ENCODE results near the gene MID1.

Gene MID1

GRCh38 chrX:10557166-10557565 is 63.2 kb downstream of the MID1 start:
- H3K27me3 ChIP-seq (ENCODE audit: control insufficient read depth in 1 of 2, insufficient read depth in 2 of 2, low read length in 2 of 2), result no peaks in the 10 kb centered on the region
- H3K9me3 ChIP-seq (ENCODE audit: control insufficient read depth in 2 of 2, low read length in 2 of 2), result no peaks in the 10 kb centered on the region
- H3K27ac ChIP-seq (ENCODE audit: low read length), result no peak overlapping the region
- H3K36me3 ChIP-seq (ENCODE audit: control insufficient read depth in 2 of 2, insufficient read depth in 2 of 2, low read length in 2 of 2), result no peaks in the 10 kb centered on the region
- H3K4me3 ChIP-seq (ENCODE audit: low read length in 2 of 2), result no peak overlapping the region
- H3K4me1 ChIP-seq (ENCODE audit: control insufficient read depth, insufficient read depth, low read length), result no peaks in the 10 kb centered on the region
- H3K9ac ChIP-seq (ENCODE audit: low read length in 2 of 2), result no peak overlapping the region

DNA sequence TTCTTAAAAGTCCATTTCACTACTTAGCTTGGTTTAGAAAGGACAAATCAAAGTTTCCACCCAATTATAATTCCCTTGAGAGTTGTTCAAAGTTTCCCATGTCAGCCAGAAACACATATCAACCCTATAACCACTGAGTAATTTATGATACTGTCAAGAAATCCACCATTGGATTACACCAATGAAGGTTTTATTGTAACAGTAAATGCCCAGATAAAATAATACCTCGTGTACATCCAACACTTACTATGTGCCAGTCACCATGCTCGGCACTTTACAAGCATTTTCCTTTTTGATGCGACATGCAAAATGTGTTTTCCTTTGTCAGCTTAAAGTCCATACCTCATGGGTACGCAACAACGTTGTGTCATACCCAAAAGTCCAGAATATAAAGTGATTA is 64.0 kb downstream of the MID1 start:
- no peak overlapping the region for H3K27ac ChIP-seq (ENCODE audit: low read length)
- H3K27me3 ChIP-seq (ENCODE audit: control insufficient read depth in 1 of 2, insufficient read depth in 2 of 2, low read length in 2 of 2), result no peaks in the 10 kb centered on the region
- H3K36me3 ChIP-seq (ENCODE audit: control insufficient read depth in 2 of 2, insufficient read depth in 2 of 2, low read length in 2 of 2), result no peaks in the 10 kb centered on the region
- no peaks in the 10 kb centered on the region for H3K9me3 ChIP-seq (ENCODE audit: control insufficient read depth in 2 of 2, low read length in 2 of 2)
- no peaks in the 10 kb centered on the region for H3K4me1 ChIP-seq (ENCODE audit: control insufficient read depth, insufficient read depth, low read length)
- no peak overlapping the region for H3K9ac ChIP-seq (ENCODE audit: low read length in 2 of 2)
- H3K4me3 ChIP-seq (ENCODE audit: low read length in 2 of 2), result no peak overlapping the region

DNA sequence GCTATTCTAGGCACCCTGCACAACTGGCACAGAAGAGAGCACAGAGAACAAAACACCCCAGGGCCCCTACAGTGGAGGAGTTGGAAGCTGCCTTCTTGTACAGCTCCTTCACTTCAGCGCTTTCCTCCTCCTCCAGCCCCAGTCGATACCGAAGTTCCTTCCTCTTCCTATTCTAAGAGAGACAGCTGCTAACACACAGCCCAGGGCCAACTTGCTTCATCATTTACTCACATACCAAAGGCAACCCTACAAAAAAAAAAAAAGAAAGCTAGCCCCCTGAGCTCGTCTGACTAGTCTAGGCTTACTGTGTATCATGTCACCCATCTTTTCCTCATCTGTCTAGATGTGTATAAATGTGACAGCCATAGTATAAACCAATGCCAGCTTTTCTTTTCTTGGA is 64.5 kb downstream of the MID1 start:
- Histone ChIP-seq H3K9ac (ENCODE audit: low read length in 2 of 2) (no peak overlapping the region), H3K9me3 (ENCODE audit: control insufficient read depth in 2 of 2, low read length in 2 of 2) (no peaks in the 10 kb centered on the region), H3K27ac (ENCODE audit: low read length) (no peak overlapping the region), H3K4me3 (ENCODE audit: low read length in 2 of 2) (no peak overlapping the region), H3K4me1 (ENCODE audit: control insufficient read depth, insufficient read depth, low read length) (no peaks in the 10 kb centered on the region), H3K36me3 (ENCODE audit: control insufficient read depth in 2 of 2, insufficient read depth in 2 of 2, low read length in 2 of 2) (no peaks in the 10 kb centered on the region), H3K27me3 (ENCODE audit: control insufficient read depth in 1 of 2, insufficient read depth in 2 of 2, low read length in 2 of 2) (no peaks in the 10 kb centered on the region)

DNA sequence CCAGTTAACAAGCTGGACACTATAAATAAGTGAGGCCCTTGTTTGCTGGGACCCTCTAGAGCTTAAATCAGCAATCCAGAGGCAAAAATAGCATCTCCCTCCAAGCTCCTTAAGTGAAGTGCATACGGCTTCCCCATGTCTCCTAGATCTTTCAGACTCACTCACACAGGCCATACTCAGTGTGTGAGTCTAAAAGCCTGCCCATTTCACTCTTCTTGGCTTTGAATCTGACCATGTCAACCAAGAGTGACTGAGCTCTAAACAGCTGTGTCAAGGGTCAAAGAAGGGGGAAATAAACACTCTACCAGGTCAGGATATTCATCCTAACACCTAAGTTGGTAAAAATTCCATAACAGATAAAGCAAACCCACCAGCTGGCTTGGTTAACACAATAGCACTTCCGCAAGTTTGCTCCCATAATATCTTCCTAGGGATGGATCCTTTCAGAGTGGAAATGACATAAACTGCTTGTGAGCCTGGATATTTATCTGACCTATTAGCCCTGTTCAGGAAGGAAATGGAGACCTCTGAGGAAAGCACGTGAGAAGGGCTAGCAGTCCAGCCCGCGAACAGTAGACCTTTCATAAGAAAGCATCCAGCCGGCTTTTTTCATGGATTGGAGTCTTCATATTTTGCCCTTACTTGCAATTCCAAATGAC is 65.6 kb downstream of the MID1 start:
- H3K4me1 ChIP-seq (ENCODE audit: control insufficient read depth, insufficient read depth, low read length), result no peaks in the 10 kb centered on the region
- no peak overlapping the region for H3K4me3 ChIP-seq (ENCODE audit: low read length in 2 of 2)
- no peaks in the 10 kb centered on the region for H3K27me3 ChIP-seq (ENCODE audit: control insufficient read depth in 1 of 2, insufficient read depth in 2 of 2, low read length in 2 of 2)
- H3K9ac ChIP-seq (ENCODE audit: low read length in 2 of 2), result no peak overlapping the region
- H3K36me3 ChIP-seq (ENCODE audit: control insufficient read depth in 2 of 2, insufficient read depth in 2 of 2, low read length in 2 of 2), result no peaks in the 10 kb centered on the region
- no peak overlapping the region for H3K27ac ChIP-seq (ENCODE audit: low read length)
- H3K9me3 ChIP-seq (ENCODE audit: control insufficient read depth in 2 of 2, low read length in 2 of 2), result no peaks in the 10 kb centered on the region

DNA sequence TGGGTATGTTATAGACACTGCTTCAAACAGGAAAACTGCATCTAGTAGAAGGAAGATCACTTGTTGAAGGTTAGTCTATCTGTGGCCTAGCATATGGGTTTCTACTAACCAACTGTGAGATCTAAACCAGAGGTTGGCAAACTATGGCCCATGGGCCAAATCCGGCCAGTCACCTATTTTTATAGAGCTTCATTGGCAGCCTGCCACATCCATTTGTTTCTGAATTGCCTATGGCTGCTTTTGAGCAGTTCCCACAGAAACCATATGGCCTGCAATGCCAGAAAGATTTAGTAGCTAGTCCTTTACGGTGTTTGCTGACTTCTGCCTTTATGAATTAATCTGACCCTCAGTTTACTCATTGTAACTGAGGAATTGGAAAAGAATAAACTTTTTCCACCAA is 71.1 kb downstream of the MID1 start:
- Histone ChIP-seq H3K27me3 (ENCODE audit: control insufficient read depth in 1 of 2, insufficient read depth in 2 of 2, low read length in 2 of 2) (no peaks in the 10 kb centered on the region), H3K36me3 (ENCODE audit: control insufficient read depth in 2 of 2, insufficient read depth in 2 of 2, low read length in 2 of 2) (no peaks in the 10 kb centered on the region), H3K9ac (ENCODE audit: low read length in 2 of 2) (no peak overlapping the region), H3K4me1 (ENCODE audit: control insufficient read depth, insufficient read depth, low read length) (no peaks in the 10 kb centered on the region), H3K4me3 (ENCODE audit: low read length in 2 of 2) (no peak overlapping the region), H3K9me3 (ENCODE audit: control insufficient read depth in 2 of 2, low read length in 2 of 2) (no peaks in the 10 kb centered on the region), H3K27ac (ENCODE audit: low read length) (no peak overlapping the region)

DNA sequence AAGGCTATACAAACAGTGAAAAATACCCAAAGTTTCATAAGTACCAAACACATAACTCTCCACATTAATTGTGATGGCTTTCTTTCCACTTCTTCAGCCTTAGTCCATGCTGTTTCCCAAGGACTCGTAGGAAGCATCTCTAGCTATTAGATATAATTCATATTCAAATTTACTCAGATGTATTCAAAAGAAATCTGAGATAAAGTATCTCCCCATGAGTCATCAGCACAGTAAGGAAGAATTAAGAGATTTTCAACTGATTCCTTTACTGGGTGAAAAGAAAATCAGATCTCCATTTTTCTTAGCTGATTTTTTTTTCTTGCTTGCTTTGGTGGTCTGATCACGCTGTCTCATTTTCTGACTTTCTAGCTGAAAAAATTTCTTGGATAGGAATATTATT is 71.7 kb downstream of the MID1 start:
- Histone ChIP-seq H3K9ac (ENCODE audit: low read length in 2 of 2) (no peak overlapping the region), H3K27me3 (ENCODE audit: control insufficient read depth in 1 of 2, insufficient read depth in 2 of 2, low read length in 2 of 2) (no peaks in the 10 kb centered on the region), H3K4me3 (ENCODE audit: low read length in 2 of 2) (no peak overlapping the region), H3K4me1 (ENCODE audit: control insufficient read depth, insufficient read depth, low read length) (no peaks in the 10 kb centered on the region), H3K36me3 (ENCODE audit: control insufficient read depth in 2 of 2, insufficient read depth in 2 of 2, low read length in 2 of 2) (no peaks in the 10 kb centered on the region), H3K27ac (ENCODE audit: low read length) (no peak overlapping the region), H3K9me3 (ENCODE audit: control insufficient read depth in 2 of 2, low read length in 2 of 2) (no peaks in the 10 kb centered on the region)

- Histone ChIP-seq H3K27me3 (ENCODE audit: control insufficient read depth in 1 of 2, insufficient read depth in 2 of 2, low read length in 2 of 2) (no peaks in the 10 kb centered on the region), H3K4me1 (ENCODE audit: control insufficient read depth, insufficient read depth, low read length) (no peaks in the 10 kb centered on the region), H3K9ac (ENCODE audit: low read length in 2 of 2) (no peak overlapping the region), H3K27ac (ENCODE audit: low read length) (no peak overlapping the region), H3K36me3 (ENCODE audit: control insufficient read depth in 2 of 2, insufficient read depth in 2 of 2, low read length in 2 of 2) (no peaks in the 10 kb centered on the region), H3K9me3 (ENCODE audit: control insufficient read depth in 2 of 2, low read length in 2 of 2) (no peaks in the 10 kb centered on the region), H3K4me3 (ENCODE audit: low read length in 2 of 2) (no peak overlapping the region)
These were observed 74.5 kb downstream of the MID1 start for GRCh38 chrX:10545882-10546281.

GRCh38 chrX:10542586-10542985 is 77.8 kb downstream of the MID1 start:
- Histone ChIP-seq H3K9me3 (ENCODE audit: control insufficient read depth in 2 of 2, low read length in 2 of 2) (no peaks in the 10 kb centered on the region), H3K36me3 (ENCODE audit: control insufficient read depth in 2 of 2, insufficient read depth in 2 of 2, low read length in 2 of 2) (no peaks in the 10 kb centered on the region), H3K4me1 (ENCODE audit: control insufficient read depth, insufficient read depth, low read length) (no peaks in the 10 kb centered on the region), H3K9ac (ENCODE audit: low read length in 2 of 2) (no peak overlapping the region), H3K4me3 (ENCODE audit: low read length in 2 of 2) (no peak overlapping the region), H3K27me3 (ENCODE audit: control insufficient read depth in 1 of 2, insufficient read depth in 2 of 2, low read length in 2 of 2) (no peaks in the 10 kb centered on the region), H3K27ac (ENCODE audit: low read length) (no peak overlapping the region)

DNA sequence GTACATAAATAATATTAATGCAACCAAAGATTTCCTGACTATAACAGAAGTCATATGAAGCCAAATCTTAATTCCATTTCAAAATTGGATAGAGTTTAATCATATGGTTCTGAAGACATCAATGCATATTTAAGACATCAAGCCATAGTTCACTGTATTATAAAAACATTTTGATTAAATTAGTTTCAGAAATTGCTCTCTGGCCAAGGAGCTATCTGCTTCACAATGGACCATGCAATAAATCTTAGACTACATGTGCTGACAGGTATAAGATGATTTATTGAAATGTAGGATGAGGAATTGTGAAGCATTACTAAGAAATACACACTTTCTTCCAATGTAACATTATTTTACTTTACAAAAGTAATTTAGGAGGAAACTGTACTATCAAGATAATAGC is 81.6 kb downstream of the MID1 start:
- H3K9me3 ChIP-seq (ENCODE audit: control insufficient read depth in 2 of 2, low read length in 2 of 2), result no peaks in the 10 kb centered on the region
- H3K36me3 ChIP-seq (ENCODE audit: control insufficient read depth in 2 of 2, insufficient read depth in 2 of 2, low read length in 2 of 2), result no peaks in the 10 kb centered on the region
- no peak overlapping the region for H3K27ac ChIP-seq (ENCODE audit: low read length)
- H3K9ac ChIP-seq (ENCODE audit: low read length in 2 of 2), result no peak overlapping the region
- no peak overlapping the region for H3K4me3 ChIP-seq (ENCODE audit: low read length in 2 of 2)
- H3K4me1 ChIP-seq (ENCODE audit: control insufficient read depth, insufficient read depth, low read length), result no peaks in the 10 kb centered on the region
- no peaks in the 10 kb centered on the region for H3K27me3 ChIP-seq (ENCODE audit: control insufficient read depth in 1 of 2, insufficient read depth in 2 of 2, low read length in 2 of 2)

GRCh38 chrX:10537308-10537707 is 83.1 kb downstream of the MID1 start:
- Histone ChIP-seq H3K27ac (ENCODE audit: low read length) (no peak overlapping the region), H3K36me3 (ENCODE audit: control insufficient read depth in 2 of 2, insufficient read depth in 2 of 2, low read length in 2 of 2) (no peaks in the 10 kb centered on the region), H3K9me3 (ENCODE audit: control insufficient read depth in 2 of 2, low read length in 2 of 2) (no peaks in the 10 kb centered on the region), H3K4me1 (ENCODE audit: control insufficient read depth, insufficient read depth, low read length) (no peaks in the 10 kb centered on the region), H3K4me3 (ENCODE audit: low read length in 2 of 2) (no peak overlapping the region), H3K27me3 (ENCODE audit: control insufficient read depth in 1 of 2, insufficient read depth in 2 of 2, low read length in 2 of 2) (no peaks in the 10 kb centered on the region), H3K9ac (ENCODE audit: low read length in 2 of 2) (no peak overlapping the region)

- Histone ChIP-seq H3K9ac (ENCODE audit: low read length in 2 of 2) (no peak overlapping the region), H3K27ac (ENCODE audit: low read length) (no peak overlapping the region), H3K27me3 (ENCODE audit: control insufficient read depth in 1 of 2, insufficient read depth in 2 of 2, low read length in 2 of 2) (no peaks in the 10 kb centered on the region), H3K36me3 (ENCODE audit: control insufficient read depth in 2 of 2, insufficient read depth in 2 of 2, low read length in 2 of 2) (no peaks in the 10 kb centered on the region), H3K4me1 (ENCODE audit: control insufficient read depth, insufficient read depth, low read length) (no peaks in the 10 kb centered on the region), H3K4me3 (ENCODE audit: low read length in 2 of 2) (no peak overlapping the region), H3K9me3 (ENCODE audit: control insufficient read depth in 2 of 2, low read length in 2 of 2) (no peaks in the 10 kb centered on the region)
These were observed 83.6 kb downstream of the MID1 start for GRCh38 chrX:10536744-10537143.
